GM12892 (cell line): ENCODE measurements around the gene PTPRN2.

Experiments
- POLR2A ChIP-seq: IDR thresholded peaks from 2 replicates; pipeline ENCODE4 v1.6.1; 2011; ENCODE audit warnings: low read depth, low read length, control low read depth
- POLR2AphosphoS5 ChIP-seq: IDR thresholded peaks from 2 replicates; pipeline ENCODE4 v1.6.1; 2011; ENCODE audit warnings: low read depth, low read length, control low read depth
- TAF1 ChIP-seq: IDR thresholded peaks from 2 replicates; pipeline ENCODE4 v1.6.1; 2011; ENCODE audit warnings: low read depth, mild to moderate bottlenecking, control low read depth, low read length, borderline replicate concordance

DNA sequence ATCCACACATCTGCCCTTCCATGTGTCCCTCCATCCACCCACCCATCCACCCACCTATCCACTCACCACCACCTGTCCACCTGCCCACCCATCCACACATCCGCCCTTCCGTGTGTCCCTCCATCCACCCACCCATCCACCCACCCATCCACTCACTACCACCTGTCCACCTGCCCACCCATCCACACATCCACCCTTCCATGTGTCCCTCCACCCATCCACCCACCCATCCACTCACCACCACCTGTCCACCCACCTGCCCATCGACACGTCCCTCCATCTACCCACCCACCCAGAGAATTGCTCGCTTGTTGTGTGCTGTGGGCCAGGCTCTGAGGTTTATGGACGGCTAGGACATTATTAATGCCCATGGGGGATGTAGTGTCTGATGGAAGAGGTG is 750.6 kb downstream of the PTPRN2 start:
- TF ChIP-seq TAF1, result no peak
- TF ChIP-seq POLR2A, result no peak
- no peak for TF ChIP-seq POLR2AphosphoS5
